GM12878 (cell line): ENCODE results near the gene SP4. TPM values are rescaled to one million over a fixed set of nuclear protein-coding genes. Genes with fewer than 3 reads are reported as not detected.

ENCODE experiments used
- DPF2 ChIP-seq: fragments of 450-650 bp; IDR thresholded peaks from 2 replicates; pipeline ENCODE4 v1.6.1; 2017; ENCODE audit warnings: mild to moderate bottlenecking
- HDGF ChIP-seq: fragments of 450-650 bp; IDR thresholded peaks from 2 replicates; pipeline ENCODE4 v1.6.1; 2016; ENCODE audit warnings: antibody characterized with exemption
- IKZF2 ChIP-seq, 2 experiments: fragments of 450-650 bp; IDR thresholded peaks; 2 replicates each; pipeline ENCODE4 v1.6.1; 2017; ENCODE audit warnings: mild to moderate bottlenecking in 2 of 2, moderate library complexity in 2 of 2
- LARP7 ChIP-seq: fragments of 450-650 bp; IDR thresholded peaks from 2 replicates; pipeline ENCODE4 v1.6.1; 2017; ENCODE audit warnings: mild to moderate bottlenecking
- MEF2A ChIP-seq: IDR thresholded peaks from 2 replicates; pipeline ENCODE4 v1.6.1; 2011; ENCODE audit warnings: low read depth, mild to moderate bottlenecking, low read length, moderate library complexity; ENCODE audit not compliant: insufficient read depth
- MEF2B ChIP-seq: fragments of 450-650 bp; IDR thresholded peaks from 2 replicates; pipeline ENCODE4 v1.6.1; 2018; ENCODE audit warnings: mild to moderate bottlenecking, moderate library complexity; ENCODE audit not compliant: partially characterized antibody, poor library complexity, severe bottlenecking
- MYC ChIP-seq: IDR thresholded peaks from 2 replicates; pipeline ENCODE4 v1.6.1; 2011; ENCODE audit warnings: mild to moderate bottlenecking, low read length, moderate library complexity, inconsistent platforms; ENCODE audit not compliant: insufficient read depth, insufficient replicate concordance, insufficient read length, severe bottlenecking
- POLR2A ChIP-seq: IDR thresholded peaks from 2 replicates; pipeline ENCODE4 v1.6.1; 2011; ENCODE audit warnings: low read depth, mild to moderate bottlenecking, low read length
- POLR2AphosphoS2 ChIP-seq: IDR thresholded peaks from 2 replicates; pipeline ENCODE4 v1.6.1; 2011; ENCODE audit warnings: low read depth, mild to moderate bottlenecking, low read length, improper control_type of control experiment, moderate library complexity
- RAD21 ChIP-seq: IDR thresholded peaks from 2 replicates; pipeline ENCODE4 v1.6.1; 2011; ENCODE audit warnings: mild to moderate bottlenecking, low read depth, low read length, moderate library complexity; ENCODE audit not compliant: insufficient read depth
- RAD51 ChIP-seq: fragments of 450-650 bp; IDR thresholded peaks from 2 replicates; pipeline ENCODE4 v1.6.1; 2016; ENCODE audit warnings: moderate library complexity, mild to moderate bottlenecking, inconsistent platforms
- SMAD1 ChIP-seq: fragments of 450-650 bp; IDR thresholded peaks from 2 replicates; pipeline ENCODE4 v1.6.1; 2018; ENCODE audit warnings: mild to moderate bottlenecking, low read depth; ENCODE audit not compliant: partially characterized antibody
- SMARCA5 ChIP-seq: fragments of 450-650 bp; IDR thresholded peaks from 2 replicates; pipeline ENCODE4 v1.6.1; 2017; ENCODE audit warnings: mild to moderate bottlenecking
- SUPT20H ChIP-seq: IDR thresholded peaks from 2 replicates; pipeline ENCODE4 v1.6.1; 2011; ENCODE audit warnings: low read depth, mild to moderate bottlenecking, low read length, moderate library complexity, borderline replicate concordance; ENCODE audit not compliant: control insufficient read depth
- TAF1 ChIP-seq: IDR thresholded peaks from 2 replicates; pipeline ENCODE4 v1.6.1; 2011; ENCODE audit warnings: mild to moderate bottlenecking, low read depth, low read length, borderline replicate concordance
- TCF3 ChIP-seq: IDR thresholded peaks from 2 replicates; pipeline ENCODE4 v1.6.1; 2012; ENCODE audit warnings: low read depth, mild to moderate bottlenecking, low read length, borderline replicate concordance; ENCODE audit not compliant: insufficient read depth
- TCF7 ChIP-seq: IDR thresholded peaks from 2 replicates; pipeline ENCODE4 v1.6.1; 2014; ENCODE audit warnings: antibody characterized with exemption, borderline replicate concordance
- ZNF217 ChIP-seq: fragments of 450-650 bp; IDR thresholded peaks from 2 replicates; pipeline ENCODE4 v1.6.1; 2017; ENCODE audit warnings: antibody characterized with exemption, mild to moderate bottlenecking
- polyA plus RNA-seq, 11 experiments: library from polyadenylated mRNA; depleted of rRNA in 4 of 11; unstranded in 6 of 11; stranded (reverse) in 5 of 11; fragments of >200 nt; fragmentation: Nextera tagmentation in 4 of 11; fragmentation: Illumina TruSeq in 1 of 11; extraction: Ambion mirVana in 4 of 11; extraction: Trizol in 1 of 11; gene quantifications; 1 replicate in 1 of 11; 2 replicates in 10 of 11; pipeline versions ENCODE4 v1.2.1 to v1.2.3, GENCODE V29; 2011 to 2016; ENCODE audit warnings: inconsistent platforms in 2 of 11, missing spikeins in 2 of 11, low read depth in 1 of 11
- total RNA-seq, 4 experiments: library from RNA; depleted of rRNA in 3 of 4; stranded (reverse); fragments of >200 nt in 3 of 4; fragmentation: Illumina TruSeq in 1 of 4; extraction: Trizol in 1 of 4; gene quantifications; 2 replicates each; pipeline versions ENCODE4 v1.2.1 to v1.2.3, GENCODE V29; 2013 to 2021
- TF ChIP-seq, protein P1 (sequence below): IDR thresholded peaks from 2 replicates; pipeline ENCODE4 v1.6.1; 2011; ENCODE audit warnings: low read depth, low read length, improper control_type of control experiment, borderline replicate concordance
- TF ChIP-seq, protein P2 (sequence below): fragments of 450-650 bp; IDR thresholded peaks from 2 replicates; pipeline ENCODE4 v1.6.1; 2016; ENCODE audit warnings: mild to moderate bottlenecking
- TF ChIP-seq, protein P3 (sequence below): fragments of 450-650 bp; IDR thresholded peaks from 2 replicates; pipeline ENCODE4 v1.6.1; 2018; ENCODE audit warnings: borderline replicate concordance, mild to moderate bottlenecking; ENCODE audit not compliant: partially characterized antibody
- TF ChIP-seq, protein P4 (sequence below): IDR thresholded peaks from 2 replicates; pipeline ENCODE4 v1.6.1; 2011; ENCODE audit warnings: low read depth, mild to moderate bottlenecking, low read length, moderate library complexity, borderline replicate concordance; ENCODE audit errors: extremely low read depth
- TF ChIP-seq, protein P5 (sequence below): fragments of 450-650 bp; conservative IDR thresholded peaks from 2 replicates; pipeline ENCODE4 v1.6.1; 2017; ENCODE audit warnings: mild to moderate bottlenecking, moderate library complexity

Gene SP4
- total and polyA plus RNA-seq, 10 of the 15 experiments (the other 5 are each of a cell fraction or from before 2014, with no cell fraction given): 6.2 to 32.4 (median 16.1) TPM

DNA sequence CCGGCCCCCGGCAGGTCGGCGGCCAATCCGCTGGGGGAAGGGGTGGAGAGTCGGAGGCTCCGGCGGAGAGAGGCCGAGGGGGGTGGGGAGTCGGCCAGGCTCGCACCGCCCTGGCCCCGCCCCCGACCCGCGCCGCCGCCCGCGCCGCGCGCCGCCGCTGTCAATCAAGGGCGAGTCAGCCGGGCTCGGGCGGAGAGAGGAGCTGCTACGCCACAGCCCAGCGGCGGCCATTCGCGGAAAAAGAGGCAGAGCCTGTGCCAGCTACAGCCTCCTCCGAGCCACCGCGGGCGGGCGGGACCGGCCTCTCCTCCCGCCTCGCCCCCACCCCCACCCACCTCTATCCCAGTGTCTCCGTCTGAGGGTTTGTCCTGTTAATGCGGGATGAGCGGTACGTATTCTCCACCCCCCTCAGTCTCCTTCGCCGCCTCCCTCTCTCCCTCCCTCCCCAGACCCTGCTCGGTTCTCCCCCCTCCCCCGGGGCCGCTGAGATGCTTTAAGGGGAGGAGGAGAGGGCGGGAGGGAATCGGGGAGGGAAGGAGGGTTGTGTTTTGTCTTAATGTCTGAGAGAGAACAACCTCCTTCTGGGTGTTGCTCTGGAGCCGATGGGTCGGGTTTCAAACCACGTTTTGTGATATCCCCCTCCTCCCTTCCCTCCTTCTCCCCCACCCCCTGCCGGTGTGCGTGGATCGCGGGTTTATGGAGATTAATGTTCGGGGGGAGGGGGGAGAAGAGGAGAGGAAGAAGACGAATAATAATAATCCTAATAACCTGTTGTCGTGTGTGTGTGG is at the start of gene SP4 (continued):
- TF ChIP-seq RAD51 (no peak), IKZF2 (IDR thresholded peaks at IDR 0.05) (no peak), HDGF (no peak), POLR2AphosphoS2 (peak; percentile 46; the same call in 1 of the 2 replicates), SUPT20H (no peak), TCF7 (no peak), TAF1 (peak; percentile 5; the same call in 1 of the 2 replicates), RAD21 (no peak), SMAD1 (no peak), TCF3 (no peak), MEF2A (no peak), ZNF217 (no peak), DPF2 (peak; percentile 97), POLR2A (peak; percentile 69), SMARCA5 (0 out of 2 replicates have a peak, but pooled peaks have one; percentile 40), LARP7 (no peak), MEF2B (no peak), MYC (no peak)
- TF ChIP-seq, protein P1, sequence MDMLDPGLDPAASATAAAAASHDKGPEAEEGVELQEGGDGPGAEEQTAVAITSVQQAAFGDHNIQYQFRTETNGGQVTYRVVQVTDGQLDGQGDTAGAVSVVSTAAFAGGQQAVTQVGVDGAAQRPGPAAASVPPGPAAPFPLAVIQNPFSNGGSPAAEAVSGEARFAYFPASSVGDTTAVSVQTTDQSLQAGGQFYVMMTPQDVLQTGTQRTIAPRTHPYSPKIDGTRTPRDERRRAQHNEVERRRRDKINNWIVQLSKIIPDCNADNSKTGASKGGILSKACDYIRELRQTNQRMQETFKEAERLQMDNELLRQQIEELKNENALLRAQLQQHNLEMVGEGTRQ: no peak
- TF ChIP-seq, protein P2, sequence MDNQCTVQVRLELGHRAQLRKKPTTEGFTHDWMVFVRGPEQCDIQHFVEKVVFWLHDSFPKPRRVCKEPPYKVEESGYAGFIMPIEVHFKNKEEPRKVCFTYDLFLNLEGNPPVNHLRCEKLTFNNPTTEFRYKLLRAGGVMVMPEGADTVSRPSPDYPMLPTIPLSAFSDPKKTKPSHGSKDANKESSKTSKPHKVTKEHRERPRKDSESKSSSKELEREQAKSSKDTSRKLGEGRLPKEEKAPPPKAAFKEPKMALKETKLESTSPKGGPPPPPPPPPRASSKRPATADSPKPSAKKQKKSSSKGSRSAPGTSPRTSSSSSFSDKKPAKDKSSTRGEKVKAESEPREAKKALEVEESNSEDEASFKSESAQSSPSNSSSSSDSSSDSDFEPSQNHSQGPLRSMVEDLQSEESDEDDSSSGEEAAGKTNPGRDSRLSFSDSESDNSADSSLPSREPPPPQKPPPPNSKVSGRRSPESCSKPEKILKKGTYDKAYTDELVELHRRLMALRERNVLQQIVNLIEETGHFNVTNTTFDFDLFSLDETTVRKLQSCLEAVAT: 0 out of 2 replicates have a peak, but pooled peaks have one; percentile 44
- TF ChIP-seq, protein P3, sequence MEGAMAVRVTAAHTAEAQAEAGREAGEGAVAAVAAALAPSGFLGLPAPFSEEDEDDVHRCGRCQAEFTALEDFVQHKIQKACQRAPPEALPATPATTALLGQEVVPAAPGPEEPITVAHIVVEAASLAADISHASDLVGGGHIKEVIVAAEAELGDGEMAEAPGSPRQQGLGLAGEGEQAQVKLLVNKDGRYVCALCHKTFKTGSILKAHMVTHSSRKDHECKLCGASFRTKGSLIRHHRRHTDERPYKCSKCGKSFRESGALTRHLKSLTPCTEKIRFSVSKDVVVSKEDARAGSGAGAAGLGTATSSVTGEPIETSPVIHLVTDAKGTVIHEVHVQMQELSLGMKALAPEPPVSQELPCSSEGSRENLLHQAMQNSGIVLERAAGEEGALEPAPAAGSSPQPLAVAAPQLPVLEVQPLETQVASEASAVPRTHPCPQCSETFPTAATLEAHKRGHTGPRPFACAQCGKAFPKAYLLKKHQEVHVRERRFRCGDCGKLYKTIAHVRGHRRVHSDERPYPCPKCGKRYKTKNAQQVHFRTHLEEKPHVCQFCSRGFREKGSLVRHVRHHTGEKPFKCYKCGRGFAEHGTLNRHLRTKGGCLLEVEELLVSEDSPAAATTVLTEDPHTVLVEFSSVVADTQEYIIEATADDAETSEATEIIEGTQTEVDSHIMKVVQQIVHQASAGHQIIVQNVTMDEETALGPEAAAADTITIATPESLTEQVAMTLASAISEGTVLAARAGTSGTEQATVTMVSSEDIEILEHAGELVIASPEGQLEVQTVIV: no peak
- TF ChIP-seq, protein P4, sequence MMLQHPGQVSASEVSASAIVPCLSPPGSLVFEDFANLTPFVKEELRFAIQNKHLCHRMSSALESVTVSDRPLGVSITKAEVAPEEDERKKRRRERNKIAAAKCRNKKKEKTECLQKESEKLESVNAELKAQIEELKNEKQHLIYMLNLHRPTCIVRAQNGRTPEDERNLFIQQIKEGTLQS: no peak
- TF ChIP-seq, protein P5, sequence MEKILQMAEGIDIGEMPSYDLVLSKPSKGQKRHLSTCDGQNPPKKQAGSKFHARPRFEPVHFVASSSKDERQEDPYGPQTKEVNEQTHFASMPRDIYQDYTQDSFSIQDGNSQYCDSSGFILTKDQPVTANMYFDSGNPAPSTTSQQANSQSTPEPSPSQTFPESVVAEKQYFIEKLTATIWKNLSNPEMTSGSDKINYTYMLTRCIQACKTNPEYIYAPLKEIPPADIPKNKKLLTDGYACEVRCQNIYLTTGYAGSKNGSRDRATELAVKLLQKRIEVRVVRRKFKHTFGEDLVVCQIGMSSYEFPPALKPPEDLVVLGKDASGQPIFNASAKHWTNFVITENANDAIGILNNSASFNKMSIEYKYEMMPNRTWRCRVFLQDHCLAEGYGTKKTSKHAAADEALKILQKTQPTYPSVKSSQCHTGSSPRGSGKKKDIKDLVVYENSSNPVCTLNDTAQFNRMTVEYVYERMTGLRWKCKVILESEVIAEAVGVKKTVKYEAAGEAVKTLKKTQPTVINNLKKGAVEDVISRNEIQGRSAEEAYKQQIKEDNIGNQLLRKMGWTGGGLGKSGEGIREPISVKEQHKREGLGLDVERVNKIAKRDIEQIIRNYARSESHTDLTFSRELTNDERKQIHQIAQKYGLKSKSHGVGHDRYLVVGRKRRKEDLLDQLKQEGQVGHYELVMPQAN: no peak
